ENCODE data around the gene SPIB. TPM values are rescaled to one million over a fixed set of nuclear protein-coding genes. Genes with fewer than 3 reads are reported as not detected.
A peak's percentile ranks its signal among the peaks of the same experiment; 100 is the strongest.

Gene SPIB
- total RNA-seq, 2 donors from 2014 or later: 0.11 to 2.6 TPM

- Histone ChIP-seq H3K36me3 (ENCODE audit: control insufficient read depth, insufficient read depth, low read length) (peaks cover 26% of the 10 kb centered on the region), H3K9me3 (ENCODE audit: control insufficient read depth, low read length) (no peaks in the 10 kb centered on the region), H3K9ac (ENCODE audit: extremely low read depth, low read length, poor library complexity, severe bottlenecking) (no peak overlapping the region), H3K4me1 (ENCODE audit: control insufficient read depth, insufficient read depth, low read length) (no peaks in the 10 kb centered on the region), H3K27ac (ENCODE audit: low read depth, low read length) (no peak overlapping the region), H3K4me3 (ENCODE audit: low read length) (no peak overlapping the region), H3K27me3 (ENCODE audit: control insufficient read depth, insufficient read depth, low read length, poor library complexity, severe bottlenecking) (no peaks in the 10 kb centered on the region)
- no peaks in the 10 kb centered on the region for H3K9me3 Mint-ChIP-seq
- TF ChIP-seq, protein P1, sequence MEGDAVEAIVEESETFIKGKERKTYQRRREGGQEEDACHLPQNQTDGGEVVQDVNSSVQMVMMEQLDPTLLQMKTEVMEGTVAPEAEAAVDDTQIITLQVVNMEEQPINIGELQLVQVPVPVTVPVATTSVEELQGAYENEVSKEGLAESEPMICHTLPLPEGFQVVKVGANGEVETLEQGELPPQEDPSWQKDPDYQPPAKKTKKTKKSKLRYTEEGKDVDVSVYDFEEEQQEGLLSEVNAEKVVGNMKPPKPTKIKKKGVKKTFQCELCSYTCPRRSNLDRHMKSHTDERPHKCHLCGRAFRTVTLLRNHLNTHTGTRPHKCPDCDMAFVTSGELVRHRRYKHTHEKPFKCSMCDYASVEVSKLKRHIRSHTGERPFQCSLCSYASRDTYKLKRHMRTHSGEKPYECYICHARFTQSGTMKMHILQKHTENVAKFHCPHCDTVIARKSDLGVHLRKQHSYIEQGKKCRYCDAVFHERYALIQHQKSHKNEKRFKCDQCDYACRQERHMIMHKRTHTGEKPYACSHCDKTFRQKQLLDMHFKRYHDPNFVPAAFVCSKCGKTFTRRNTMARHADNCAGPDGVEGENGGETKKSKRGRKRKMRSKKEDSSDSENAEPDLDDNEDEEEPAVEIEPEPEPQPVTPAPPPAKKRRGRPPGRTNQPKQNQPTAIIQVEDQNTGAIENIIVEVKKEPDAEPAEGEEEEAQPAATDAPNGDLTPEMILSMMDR (conservative IDR thresholded peaks at IDR 0.05): no peak
- 89 to 94% methylated on average over 10 of the region's 10 CpGs for WGBS, 2 experiments (ENCODE audit: insufficient coverage in 1 of 2, insufficient read length in 1 of 2)
- H3K4me1 Mint-ChIP-seq: no peaks in the 10 kb centered on the region
- peaks cover 52% of the 10 kb centered on the region for H3K36me3 Mint-ChIP-seq (ENCODE audit: low read depth)
- H3K4me3 Mint-ChIP-seq: no peak overlapping the region
- H3K27ac Mint-ChIP-seq: no peak overlapping the region
- no peaks in the 10 kb centered on the region for H3K27me3 Mint-ChIP-seq (ENCODE audit: insufficient read depth)
- no peak for DNase-seq
Measured at GRCh38 chr19:50410109-50410508, 8.6 kb upstream of the SPIB start.

DNA sequence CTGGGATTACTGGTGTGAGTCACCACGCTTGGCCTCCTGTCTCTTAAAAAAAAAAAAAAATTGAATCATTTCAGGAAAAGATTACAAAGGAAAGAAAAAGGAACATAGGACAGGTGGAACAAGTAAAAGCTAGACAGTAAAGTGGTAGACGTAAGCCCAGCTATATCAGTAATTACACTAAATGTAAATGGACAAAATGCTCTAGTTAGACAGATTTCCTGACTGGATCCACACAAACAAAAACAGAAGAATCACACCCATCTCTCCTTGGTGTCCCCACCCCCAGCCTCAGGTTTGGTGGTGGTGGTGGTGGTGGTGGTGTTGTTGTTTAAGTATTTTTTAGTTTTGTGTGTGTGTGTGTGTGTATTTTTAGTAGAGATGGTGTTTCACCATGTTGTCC, 6.3 kb upstream of the SPIB start:
- no peaks in the 10 kb centered on the region for H3K27me3 Mint-ChIP-seq (ENCODE audit: insufficient read depth)
- DNase-seq: no peak
- H3K9me3 Mint-ChIP-seq: no peaks in the 10 kb centered on the region
- no peak overlapping the region for H3K4me3 ChIP-seq (ENCODE audit: low read length)
- no peak overlapping the region for H3K27ac Mint-ChIP-seq
- no peaks in the 10 kb centered on the region for H3K9me3 ChIP-seq (ENCODE audit: control insufficient read depth, low read length)
- H3K27ac ChIP-seq (ENCODE audit: low read depth, low read length): no peak overlapping the region
- no peak overlapping the region for H3K4me3 Mint-ChIP-seq
- no peaks in the 10 kb centered on the region for H3K4me1 Mint-ChIP-seq
- peaks cover 22% of the 10 kb centered on the region for H3K36me3 ChIP-seq (ENCODE audit: control insufficient read depth, insufficient read depth, low read length)
- WGBS, 2 experiments (ENCODE audit: insufficient coverage in 1 of 2, insufficient read length in 1 of 2): 100% methylated on average over 1 of the region's 2 CpGs
- no peaks in the 10 kb centered on the region for H3K4me1 ChIP-seq (ENCODE audit: control insufficient read depth, insufficient read depth, low read length)
- TF ChIP-seq, protein P1 (conservative IDR thresholded peaks at IDR 0.05): no peak
- H3K36me3 Mint-ChIP-seq (ENCODE audit: low read depth): peaks cover 34% of the 10 kb centered on the region
- no peaks in the 10 kb centered on the region for H3K27me3 ChIP-seq (ENCODE audit: control insufficient read depth, insufficient read depth, low read length, poor library complexity, severe bottlenecking)
- H3K9ac ChIP-seq (ENCODE audit: extremely low read depth, low read length, poor library complexity, severe bottlenecking): no peak overlapping the region

GRCh38 chr19:50413096-50413495, 5.6 kb upstream of the SPIB start:
- peak; percentile 32 for DNase-seq
- Mint-ChIP-seq H3K36me3 (ENCODE audit: low read depth) (peaks cover 34% of the 10 kb centered on the region), H3K4me1 (no peaks in the 10 kb centered on the region), H3K4me3 (no peak overlapping the region), H3K27me3 (ENCODE audit: insufficient read depth) (no peaks in the 10 kb centered on the region), H3K9me3 (no peaks in the 10 kb centered on the region), H3K27ac (no peak overlapping the region)
- Histone ChIP-seq H3K4me3 (ENCODE audit: low read length) (no peak overlapping the region), H3K9ac (ENCODE audit: extremely low read depth, low read length, poor library complexity, severe bottlenecking) (no peak overlapping the region), H3K9me3 (ENCODE audit: control insufficient read depth, low read length) (no peaks in the 10 kb centered on the region), H3K27ac (ENCODE audit: low read depth, low read length) (no peak overlapping the region), H3K36me3 (ENCODE audit: control insufficient read depth, insufficient read depth, low read length) (peaks cover 22% of the 10 kb centered on the region), H3K27me3 (ENCODE audit: control insufficient read depth, insufficient read depth, low read length, poor library complexity, severe bottlenecking) (no peaks in the 10 kb centered on the region), H3K4me1 (ENCODE audit: control insufficient read depth, insufficient read depth, low read length) (no peaks in the 10 kb centered on the region)
- WGBS, 2 experiments (ENCODE audit: insufficient coverage in 1 of 2, insufficient read length in 1 of 2): 91 to 94% methylated on average over 12 to 13 of the region's 13 CpGs
- TF ChIP-seq, protein P1 (conservative IDR thresholded peaks at IDR 0.05): no peak
